Measurements from ENCODE around the gene MMP3.

Gene MMP3

DNA sequence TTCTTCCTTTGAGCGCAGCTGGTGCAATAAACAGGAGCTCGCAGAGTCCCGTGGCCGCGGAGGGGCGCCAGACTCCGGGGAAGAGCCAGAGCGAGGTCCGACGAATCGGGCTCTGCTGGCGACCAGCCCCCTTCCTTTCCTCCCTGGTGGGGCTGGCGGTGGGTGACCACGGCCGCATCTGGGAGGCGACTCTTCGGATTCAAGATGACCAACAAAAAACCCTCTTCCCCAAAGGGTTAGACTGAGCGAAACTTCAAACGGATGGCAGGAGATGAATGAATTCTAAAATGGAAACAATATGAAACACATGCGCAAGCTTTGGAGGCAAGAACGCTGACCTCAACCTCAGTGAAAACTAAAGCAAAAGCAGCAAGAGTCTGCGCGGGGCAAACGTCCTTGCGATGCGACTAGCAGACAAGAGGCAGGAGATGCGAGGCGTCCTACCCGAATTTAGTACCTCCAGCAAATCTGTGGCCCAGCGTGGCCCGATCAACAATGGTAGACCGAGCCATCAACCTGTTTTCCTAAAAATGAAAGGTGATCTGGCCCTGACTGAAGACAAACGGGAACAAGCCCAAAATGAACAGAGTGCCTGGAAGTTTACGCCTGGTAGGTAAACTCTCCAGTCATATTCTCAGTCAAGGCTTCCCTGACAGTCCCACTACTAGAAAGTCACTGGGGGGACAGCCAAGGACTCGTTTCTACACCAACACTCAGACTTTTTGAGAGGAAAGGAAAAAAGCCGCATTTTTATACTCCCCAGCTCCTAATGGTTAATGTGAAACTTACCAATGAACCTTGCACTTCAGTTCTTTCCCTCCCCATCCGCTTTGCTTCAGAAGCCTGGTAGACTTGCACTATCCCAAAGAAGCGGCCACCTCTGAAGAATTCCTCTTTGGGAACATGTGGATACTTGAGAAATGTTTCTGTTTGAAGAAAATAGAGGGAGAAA, 11.6 kb downstream of the MMP3 start:
- DNase-seq (ENCODE audit: low read depth) = no peak

DNA sequence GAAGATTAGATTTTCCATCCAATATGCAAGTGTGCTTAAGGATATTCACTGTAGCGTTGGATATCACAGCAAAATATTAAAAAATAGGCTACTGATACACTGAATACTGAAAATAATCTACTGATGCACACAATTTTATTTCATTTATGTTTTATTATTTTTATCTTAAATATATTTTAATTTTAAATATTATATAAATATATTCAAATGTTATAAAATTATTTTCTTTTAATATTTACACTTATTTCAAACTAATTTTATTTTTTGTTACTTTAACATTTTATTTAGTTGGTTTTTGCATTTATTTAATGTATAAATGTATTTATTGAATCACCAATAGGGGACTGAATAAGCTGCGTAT, 12.3 kb downstream of the MMP3 start:
- no peak for DNase-seq (ENCODE audit: low read depth)

DNA sequence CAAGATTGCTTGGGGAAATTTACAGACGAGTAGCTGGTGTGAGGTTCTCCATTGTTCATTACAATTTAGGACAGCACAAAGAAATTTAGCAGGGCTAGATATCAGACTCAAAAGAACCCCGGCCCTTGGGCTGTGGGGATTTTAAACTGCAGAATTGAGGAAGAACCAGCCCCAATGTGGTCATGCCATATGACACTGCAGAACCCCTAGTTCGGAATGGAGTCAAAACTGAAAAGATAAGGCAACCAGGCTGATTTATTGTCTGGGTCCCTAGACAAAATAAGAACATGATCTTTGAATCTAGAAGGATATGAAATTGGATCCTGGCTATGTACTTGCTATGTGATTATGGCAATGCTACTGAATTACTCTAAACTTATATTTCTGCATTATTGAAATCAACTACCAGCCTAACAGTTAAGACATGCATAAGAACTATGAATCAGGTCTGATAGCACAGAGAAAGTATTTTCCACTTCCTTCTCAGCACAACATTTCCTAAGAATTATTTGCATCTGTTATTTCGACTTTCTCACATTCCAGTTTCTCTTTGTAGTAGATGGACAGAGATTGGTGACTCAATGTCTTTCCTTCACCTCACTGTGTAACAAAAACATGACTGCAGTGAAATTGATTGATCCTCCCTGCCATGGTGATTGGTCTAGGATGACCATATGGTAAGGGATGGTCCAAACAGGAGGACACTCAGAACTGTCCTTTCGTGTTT, 13.2 kb downstream of the MMP3 start:
- no peak for DNase-seq (ENCODE audit: low read depth)

DNA sequence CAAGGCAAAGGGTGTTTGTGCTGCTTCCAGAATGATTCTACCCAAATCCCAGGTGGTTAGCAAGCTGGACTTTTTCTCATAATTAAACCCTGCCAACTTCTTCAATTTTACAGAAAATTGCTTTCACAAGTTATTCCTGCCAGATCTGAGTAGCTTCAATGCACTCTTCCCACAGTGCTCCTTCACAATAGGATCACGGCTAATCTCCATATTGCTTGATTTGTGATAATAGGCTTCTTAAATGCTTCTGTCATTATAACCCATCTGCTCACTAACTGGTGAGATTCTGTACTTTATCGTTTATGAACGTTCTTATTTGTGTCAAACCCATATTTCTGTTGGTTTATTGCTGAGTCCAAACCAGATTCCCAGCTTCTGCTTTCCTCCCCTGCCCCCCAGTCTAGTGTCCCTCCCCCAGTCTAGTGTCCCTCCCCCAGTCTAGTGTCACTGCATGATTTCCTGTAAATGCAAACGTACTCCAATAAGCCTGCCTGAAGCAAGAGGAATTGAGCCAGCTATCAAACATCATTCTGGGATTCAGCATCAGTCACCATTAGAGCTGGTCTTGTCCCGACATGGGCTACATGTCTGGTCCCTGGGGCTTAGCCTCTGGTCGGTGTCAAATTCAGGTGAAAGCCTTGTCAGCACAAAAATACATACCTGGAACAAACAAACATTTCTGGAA, 14.0 kb downstream of the MMP3 start:
- DNase-seq (ENCODE audit: low read depth) = no peak

DNA sequence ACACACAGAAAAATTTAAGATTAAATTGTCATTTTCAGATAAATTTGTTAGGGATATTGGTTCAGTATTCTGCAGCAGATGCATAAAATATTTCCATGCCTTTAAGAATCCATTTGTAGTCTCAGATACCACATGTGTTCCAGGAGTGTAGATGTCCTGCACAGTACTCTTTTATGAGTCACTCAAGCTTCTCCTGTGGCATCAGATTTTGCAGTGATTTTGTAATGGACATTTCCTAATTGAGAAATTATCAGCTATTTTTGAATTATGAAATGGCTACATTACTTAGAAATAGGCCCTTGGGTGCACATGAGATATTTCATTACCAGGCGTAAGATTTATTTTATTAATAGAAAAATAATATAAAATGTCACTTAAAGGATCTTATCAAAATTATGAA, 18.9 kb downstream of the MMP3 start:
- no peak for DNase-seq (ENCODE audit: low read depth)

DNA sequence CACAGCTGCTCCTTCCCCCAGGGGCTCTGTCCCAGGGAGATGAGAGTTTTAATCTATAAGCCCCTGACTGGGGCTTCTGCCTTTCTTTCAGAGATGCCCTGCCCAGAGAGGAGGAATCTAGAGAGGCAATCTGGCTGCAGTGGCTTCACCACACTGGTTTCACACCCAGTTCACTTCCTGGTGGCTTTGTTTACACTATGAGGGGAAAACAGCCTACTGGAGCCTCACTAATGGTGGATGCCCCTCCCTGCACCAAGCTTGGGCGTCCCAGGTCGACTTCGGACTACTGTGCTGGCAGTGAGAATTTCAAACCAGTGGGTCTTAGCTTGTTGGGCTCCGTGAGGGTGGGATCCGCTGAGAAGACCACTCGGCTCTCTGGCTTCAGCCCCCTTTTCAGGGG, 23.9 kb downstream of the MMP3 start:
- DNase-seq (ENCODE audit: low read depth) = no peak

DNA sequence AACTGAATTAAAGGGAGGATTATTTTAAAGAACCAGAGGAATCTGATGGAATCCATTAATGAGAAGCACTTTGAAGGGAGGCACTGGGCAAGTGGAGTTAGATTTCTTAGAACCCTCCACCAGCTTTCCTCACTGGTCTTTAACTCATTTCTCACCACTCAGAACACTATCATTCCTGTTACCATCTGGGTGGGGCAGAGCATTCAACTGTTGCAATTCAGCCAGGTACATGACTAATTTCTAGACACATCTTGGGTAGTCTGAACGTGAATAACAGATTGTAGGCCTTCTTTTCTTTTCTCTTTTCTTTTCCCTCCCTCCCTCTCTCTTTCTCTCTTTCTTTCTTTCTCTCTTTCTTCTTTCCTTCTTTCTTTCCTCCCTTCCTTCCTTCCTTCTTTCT, 29.9 kb downstream of the MMP3 start:
- DNase-seq (ENCODE audit: low read depth) = no peak

DNA sequence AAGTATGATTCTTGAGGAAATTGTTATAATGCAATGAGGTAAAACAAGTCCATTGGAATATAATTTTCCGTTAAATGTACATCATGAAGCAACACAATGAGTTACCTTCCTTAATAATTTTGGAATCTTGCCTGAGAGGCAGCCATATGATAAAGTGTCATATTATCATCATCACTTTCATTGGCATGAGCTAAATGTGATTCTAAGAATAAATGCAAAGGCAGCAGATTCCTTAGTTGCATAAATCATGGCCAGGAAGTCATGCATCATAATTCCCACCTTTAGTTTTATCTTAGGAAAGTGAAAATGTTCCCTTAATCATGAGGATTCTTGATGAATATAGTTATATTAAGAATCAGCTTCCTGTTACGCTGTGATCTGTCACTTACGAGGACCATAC, 31.2 kb downstream of the MMP3 start:
- no peak for DNase-seq (ENCODE audit: low read depth)

DNA sequence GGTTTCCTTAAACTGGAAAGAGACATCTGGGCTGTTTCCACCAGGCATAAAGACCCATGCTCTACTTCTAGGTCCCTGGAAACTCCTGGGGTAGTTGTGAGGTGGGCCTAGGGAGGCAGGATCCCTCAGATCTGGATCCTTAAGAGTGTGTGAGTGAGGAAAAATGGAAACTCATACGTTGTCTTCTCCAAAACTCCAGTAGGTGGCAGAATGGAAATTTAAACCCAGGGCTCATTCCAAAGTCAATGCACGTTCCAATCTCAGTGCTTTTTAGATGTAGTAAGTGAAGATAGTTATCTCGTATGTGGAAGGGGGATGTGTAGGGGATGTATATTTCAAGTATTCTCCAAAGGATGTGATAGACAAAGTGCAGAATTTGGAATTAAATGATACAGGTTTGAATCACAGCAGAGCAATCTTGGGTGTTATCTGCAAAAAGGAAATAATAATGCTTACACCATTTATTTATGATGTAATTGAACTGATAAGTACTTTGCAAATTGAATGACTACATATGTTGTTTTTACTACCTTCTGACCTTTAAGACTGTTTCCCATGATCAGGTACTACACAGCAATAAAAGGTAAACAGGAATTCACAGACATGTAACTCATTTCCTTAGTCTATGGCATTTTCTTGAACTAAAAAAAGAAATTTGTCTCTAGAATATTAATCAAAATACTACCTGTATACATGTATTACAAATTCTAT, 32.3 kb downstream of the MMP3 start:
- DNase-seq (ENCODE audit: low read depth) = no peak

DNA sequence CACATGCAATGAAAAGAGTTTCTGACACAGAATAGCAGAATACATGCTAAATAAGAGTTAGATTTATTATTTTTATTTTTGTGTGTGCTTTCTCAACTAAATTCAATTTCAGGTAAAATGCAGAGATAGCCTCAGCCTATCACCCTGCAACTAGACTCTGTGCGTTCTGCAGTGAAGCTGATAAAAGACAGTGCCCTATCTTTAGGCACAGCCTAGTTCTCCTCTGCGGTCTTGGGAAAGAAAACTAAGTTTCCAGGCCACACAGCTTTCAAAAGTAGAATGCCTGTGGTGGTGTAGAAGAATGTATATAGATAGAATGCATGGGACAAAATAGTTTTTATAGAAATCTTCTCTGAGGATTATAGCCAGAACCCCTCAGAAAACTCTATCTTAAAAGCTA, 33.4 kb downstream of the MMP3 start:
- DNase-seq (ENCODE audit: low read depth) = no peak

DNA sequence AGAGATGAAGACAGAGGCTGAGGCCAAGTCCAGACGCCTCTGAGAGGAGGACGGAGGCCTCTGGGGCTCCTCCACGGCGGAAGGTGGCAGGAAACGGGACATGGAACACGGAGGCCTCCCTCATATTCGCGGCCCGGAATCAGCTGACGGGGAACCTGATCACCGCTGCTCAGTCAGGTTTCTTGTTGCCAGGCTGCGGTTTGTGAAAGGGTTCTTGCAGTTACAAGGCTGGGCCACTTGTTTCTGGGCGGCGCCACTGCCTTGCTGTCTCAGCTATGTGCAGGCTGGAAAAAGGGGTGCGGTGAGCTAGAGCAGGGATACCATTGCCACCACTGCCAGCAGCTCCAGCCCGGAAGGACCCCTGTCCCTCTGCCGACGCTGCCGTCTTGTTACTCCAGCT, 35.5 kb downstream of the MMP3 start:
- DNase-seq (ENCODE audit: low read depth) = no peak

DNA sequence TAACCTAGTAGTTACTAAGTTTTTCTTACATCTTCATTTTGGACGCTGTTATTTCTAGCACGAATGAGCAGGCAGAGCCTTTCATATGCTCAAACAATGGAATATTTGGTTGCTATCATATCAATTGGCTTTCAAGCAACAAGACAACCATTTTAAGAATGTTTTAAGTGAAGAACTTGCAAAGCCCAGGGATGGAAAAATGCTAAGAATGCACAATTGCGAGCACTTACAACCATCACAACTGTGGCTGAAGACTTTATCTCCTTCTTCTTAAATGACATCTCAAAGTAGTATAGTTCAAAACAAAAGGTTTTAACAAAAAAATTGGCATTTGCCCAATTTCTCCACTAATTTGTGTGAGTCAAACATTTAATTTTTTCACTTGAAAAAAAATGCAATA, 37.1 kb downstream of the MMP3 start:
- DNase-seq (ENCODE audit: low read depth) = no peak

DNA sequence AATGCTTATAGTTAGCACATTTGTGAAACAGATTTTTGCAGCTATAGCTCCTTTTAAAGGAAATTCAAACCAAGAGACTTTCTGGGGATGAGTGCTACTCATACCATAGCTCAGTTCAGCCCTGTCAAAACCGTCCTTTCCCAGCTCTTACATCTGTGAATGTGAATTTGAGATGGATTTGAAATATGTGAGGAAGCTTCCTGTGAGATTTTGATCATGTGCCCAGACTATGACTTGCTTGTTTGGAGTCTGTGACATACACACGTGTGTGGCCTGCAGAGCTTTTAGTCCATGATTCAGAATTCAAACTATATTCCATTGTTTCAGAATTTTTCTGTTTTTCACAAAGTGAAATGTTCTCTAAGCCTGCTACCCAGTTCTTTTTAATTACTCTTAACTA, 41.1 kb downstream of the MMP3 start:
- no peak for DNase-seq (ENCODE audit: low read depth)

DNA sequence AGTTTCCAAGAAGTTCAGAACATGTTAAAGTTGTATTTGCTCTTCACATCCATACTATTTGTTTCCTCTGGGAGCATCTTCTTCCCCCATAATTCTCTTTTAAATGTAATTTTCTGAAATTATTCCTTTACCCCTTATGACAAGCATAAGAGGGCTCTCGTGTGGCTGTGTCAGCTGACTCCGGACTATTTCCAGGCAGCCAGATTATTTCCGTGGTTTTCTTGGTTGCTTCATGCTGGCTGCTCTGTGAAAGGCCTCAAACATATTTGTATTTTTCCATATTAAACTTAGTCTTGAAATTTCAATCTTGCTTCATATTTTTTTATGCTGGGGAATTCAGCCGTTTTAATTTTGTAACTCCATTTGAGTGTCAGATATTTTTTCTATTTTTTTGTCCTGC, 42.6 kb downstream of the MMP3 start:
- DNase-seq (ENCODE audit: low read depth) = no peak

DNA sequence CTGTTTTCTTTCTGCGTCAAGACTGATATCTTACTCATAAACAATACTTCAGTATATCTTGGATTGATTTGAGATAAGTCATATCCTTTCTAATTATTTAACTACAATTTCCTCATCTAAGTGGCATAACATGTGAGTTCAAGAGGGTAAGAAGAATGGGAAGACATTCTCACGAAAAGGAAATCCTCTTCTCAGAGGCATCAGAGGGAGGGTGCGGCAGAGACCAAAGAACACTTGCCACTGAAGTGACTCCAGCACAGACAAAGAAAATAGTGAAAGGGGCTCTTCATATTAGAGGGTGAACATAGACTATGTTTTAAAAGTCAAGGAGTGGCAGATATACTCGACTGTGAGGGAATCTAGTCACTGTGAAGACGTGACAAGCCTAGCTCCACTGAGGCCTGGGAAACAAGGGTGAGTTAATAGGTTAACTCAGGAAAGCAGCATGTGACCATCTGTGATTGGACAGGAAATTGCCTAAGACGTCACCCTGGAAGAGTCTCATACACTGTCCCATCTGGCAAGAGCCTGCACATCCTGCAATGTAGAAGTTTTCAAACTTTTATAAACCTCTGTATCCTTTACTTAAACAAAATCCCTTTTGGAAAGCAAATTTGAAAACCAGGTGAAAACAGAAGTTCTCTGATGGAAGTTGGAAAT, 43.6 kb downstream of the MMP3 start:
- no peak for DNase-seq (ENCODE audit: low read depth)

DNA sequence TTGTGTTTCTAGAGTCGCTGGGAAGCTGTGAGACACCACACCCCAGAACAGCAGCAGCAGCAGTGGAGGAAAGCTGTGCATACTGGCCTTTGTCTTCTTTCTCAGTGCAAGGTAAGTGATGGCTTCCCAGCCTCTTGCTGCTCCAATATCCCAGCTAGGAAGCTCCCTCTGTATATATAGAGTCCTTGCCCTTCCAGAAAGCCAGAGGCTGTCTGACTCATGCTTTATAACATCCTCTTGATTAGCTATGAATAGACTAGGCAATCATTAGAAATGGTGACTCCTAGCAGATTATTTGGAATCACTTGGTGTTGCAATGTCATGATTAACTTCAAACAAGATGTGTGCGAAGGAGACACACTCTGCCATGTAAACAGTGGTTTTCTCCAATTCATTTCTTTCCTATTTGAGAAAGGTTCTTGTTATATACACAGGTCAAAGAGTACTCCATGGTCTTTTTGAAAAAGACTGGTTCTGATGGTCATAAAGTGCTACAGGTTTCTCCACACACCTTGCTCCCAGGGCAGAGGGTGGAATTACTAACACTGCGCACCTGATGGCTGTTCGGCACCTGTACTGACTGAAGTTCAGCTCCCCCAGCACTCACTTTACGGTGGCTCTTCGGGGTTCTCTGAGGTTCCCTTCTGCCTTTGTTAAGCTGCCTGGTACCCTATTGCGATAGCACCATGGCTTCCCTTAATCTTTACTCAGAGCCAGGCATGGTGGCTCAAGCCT, 45.2 kb downstream of the MMP3 start, which contains the start of gene MMP1:
Gene MMP1, minus strand, starts transcription at position 149 of the 735 bp plus-strand sequence. Its CDS starts 68 bp downstream, at position 81.
- no peak for DNase-seq (ENCODE audit: low read depth)

DNA sequence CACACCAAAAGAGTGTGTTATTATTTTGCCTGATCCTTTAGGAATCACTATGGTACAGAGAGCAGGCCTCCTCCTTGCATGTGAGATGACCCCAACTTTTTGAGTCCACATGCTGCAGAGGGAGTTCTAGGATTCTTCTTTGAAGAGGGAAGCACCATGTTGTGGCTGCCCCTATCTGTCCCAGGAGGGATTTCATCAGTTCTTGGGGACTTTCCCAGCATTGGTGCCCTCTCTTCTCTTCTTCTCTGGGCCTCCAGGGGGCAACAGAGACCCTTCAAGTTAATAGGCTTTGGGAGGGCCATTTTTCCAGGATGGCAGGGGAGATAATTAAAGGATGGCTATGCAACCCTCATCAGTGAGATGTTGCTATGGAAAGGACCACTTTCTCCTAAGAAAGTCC, 49.0 kb downstream of the MMP3 start:
- no peak for DNase-seq (ENCODE audit: low read depth)

DNA sequence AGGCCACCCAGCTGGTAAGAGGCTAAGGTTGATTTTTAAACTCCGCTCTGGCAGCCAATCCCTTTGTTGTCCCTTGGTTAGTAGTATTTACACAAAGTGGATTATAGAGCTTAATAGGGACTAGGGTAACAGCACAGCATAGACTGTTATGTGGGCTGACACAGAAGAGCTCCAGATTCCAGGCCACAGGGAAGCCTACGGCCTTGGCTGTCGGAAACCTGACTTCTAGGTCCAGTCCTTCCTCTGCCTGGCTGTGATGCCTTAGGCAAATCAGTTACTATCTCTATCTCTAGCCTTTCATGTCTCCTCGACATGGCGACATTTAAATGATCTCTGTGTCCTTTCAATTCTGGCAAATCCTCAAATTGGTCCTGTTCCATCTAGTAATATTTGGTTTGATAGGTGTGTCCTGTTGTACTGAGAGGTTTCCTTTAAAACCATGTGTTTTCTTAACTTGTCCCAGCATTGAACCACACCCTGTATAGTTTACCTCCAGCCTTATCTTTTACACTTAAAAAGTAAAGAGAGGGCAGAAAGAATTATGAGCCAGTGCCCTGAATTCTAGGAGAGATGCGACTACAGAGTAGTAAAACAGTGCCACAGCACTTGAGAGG, 49.6 kb downstream of the MMP3 start:
- DNase-seq (ENCODE audit: low read depth) = no peak

DNA sequence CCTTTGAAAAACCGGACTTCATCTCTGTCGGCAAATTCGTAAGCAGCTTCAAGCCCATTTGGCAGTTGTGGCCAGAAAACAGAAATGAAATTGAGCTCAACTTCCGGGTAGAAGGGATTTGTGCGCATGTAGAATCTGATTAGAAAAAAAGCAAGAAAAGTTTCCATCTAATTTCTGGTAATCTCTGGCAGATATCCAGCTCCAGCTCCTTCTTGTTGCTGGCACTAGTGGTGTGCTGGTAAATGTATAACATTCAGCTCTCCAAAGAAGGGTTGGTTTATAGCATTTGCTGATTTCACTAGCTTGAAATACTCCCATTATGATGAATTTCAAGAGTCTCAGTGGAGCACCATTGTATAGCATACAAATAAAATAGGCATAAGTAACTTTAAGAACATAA, 50.8 kb downstream of the MMP3 start:
- DNase-seq (ENCODE audit: low read depth) = no peak

DNA sequence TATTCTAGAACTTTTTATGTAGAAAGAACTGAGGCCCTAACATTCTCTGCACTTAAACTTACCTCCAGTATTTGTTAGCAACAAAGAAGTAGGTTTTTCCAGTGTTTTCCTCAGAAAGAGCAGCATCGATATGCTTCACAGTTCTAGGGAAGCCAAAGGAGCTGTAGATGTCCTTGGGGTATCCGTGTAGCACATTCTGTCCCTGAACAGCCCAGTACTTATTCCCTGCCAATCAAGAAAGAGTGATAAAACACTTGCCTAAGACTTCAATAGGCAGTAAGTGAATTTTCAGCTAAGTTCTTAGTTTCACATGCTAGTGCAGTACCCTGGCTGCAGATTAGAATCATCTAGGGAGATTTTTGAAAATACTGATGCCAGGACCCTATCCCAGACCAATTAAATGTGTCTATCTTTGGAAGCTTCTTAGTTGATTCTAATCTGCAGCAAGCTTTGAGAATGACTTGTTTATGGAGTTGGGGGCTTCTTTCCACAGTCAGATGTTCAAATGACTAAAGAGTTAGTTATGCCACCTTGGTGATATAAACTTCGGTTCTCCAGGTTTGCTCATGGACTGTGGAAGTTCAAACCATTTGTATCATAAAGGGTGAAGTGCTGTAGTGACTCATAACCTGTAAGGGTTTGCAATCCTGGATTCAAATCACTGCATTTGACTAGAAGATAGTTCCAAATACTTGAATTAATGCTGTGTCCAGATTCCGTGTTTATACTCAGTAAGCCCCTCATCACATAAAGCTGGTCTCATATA, 52.0 kb downstream of the MMP3 start:
- no peak for DNase-seq (ENCODE audit: low read depth)

Measured in activated T-helper 1 cell treated with Interleukin-2 at 50 U/mL for 16 hours (primary cell).